Stimulated activated memory B cell treated with anti-CD40 and anti-IgM and Interleukin-4, amounts not matched to agents 10 μg/mL and 1 μg/mL and 100 μg/mL, for 72 hours (primary cell): ENCODE measurements around the gene AFP.
A peak's percentile ranks its signal among the peaks of the same experiment; 100 is the strongest.

Experiments
- ATAC-seq: fragments of 150-1000 bp; cut with Tn5 transposase; 2 replicates; pipeline ENCODE4 v1.10.0; 2021
- H3K27ac Mint-ChIP-seq: one replicate; pipeline ENCODE4 v1.8.0; 2022; ENCODE audit warnings: mild to moderate bottlenecking, mixed read lengths
- H3K27me3 Mint-ChIP-seq: one replicate; pipeline ENCODE4 v1.8.0; 2022; ENCODE audit warnings: mixed read lengths
- H3K36me3 Mint-ChIP-seq: one replicate; pipeline ENCODE4 v1.8.0; 2022; ENCODE audit warnings: mixed read lengths
- H3K4me1 Mint-ChIP-seq: one replicate; pipeline ENCODE4 v1.8.0; 2022; ENCODE audit warnings: mixed read lengths
- H3K4me3 Mint-ChIP-seq: one replicate; pipeline ENCODE4 v1.8.0; 2022; ENCODE audit warnings: mild to moderate bottlenecking, moderate library complexity, mixed read lengths
- H3K9me3 Mint-ChIP-seq: one replicate; pipeline ENCODE4 v1.8.0; 2022; ENCODE audit warnings: mixed read lengths

Gene AFP

DNA sequence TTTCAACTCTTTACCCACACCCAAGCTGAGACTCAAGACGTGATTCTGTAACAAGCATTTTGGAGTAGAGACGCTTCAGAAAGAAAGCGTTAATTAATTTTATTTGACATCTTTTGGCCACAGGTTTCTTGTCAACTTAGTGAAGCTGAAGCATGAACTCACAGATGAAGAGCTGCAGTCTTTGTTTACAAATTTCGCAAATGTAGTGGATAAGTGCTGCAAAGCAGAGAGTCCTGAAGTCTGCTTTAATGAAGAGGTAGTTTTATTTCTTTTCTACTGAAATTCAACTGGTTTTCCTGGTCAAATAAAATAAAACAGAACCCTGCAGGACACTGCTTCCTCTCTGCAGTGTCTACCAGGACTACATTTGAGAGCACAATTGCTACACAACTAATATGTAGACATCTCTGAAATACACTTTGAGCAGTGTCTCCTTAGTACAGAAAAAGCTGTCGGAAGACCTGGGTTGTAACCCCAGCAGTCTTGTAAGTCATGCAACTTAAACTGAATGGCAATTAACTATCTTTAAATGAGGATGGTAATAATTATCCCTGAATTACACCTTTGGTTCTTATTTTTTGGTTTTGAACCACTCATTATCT is 65.7 kb downstream of the AFP start:
- Mint-ChIP-seq H3K27me3 (no peaks in the 10 kb centered on the region), H3K27ac (no peak overlapping the region), H3K4me1 (peaks cover 5% of the 10 kb centered on the region), H3K9me3 (no peaks in the 10 kb centered on the region), H3K4me3 (no peak overlapping the region), H3K36me3 (no peaks in the 10 kb centered on the region)
- peak; percentile 55 for ATAC-seq

DNA sequence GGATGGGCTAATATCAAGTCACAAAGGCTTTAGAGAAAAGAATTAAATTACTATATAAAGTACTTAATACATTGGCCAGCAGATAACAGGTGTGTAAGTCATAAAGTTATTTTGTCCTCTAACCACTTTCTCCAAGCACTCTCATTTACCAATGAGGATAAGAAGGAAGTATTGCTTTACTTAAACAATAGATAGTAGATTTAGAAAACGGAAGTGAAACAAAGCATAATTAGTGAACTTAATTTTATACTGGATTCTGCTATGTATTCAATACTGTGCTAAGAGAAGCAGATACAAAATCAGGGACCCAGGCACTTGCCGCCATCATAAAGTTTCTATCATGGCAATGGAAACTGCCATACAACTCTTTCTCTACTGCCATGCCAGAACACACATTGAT is 69.5 kb downstream of the AFP start:
- H3K4me1 Mint-ChIP-seq, result no peaks in the 10 kb centered on the region
- H3K4me3 Mint-ChIP-seq, result no peak overlapping the region
- no peaks in the 10 kb centered on the region for H3K9me3 Mint-ChIP-seq
- H3K27ac Mint-ChIP-seq, result no peak overlapping the region
- no peaks in the 10 kb centered on the region for H3K36me3 Mint-ChIP-seq
- H3K27me3 Mint-ChIP-seq, result no peaks in the 10 kb centered on the region
- no peak for ATAC-seq
